Neuronal stem cell (in vitro differentiated cells): ENCODE measurements around the gene FHOD3.

Experiments used
- DNase-seq: peaks from one replicate; pipeline ENCODE4 v3.0.0-alpha.2; 2013; ENCODE audit warnings: low spot score
- H2AFZ ChIP-seq: one replicate; pipeline ENCODE4 v1.6.1; 2013; ENCODE audit warnings: mild to moderate bottlenecking, low read length, inconsistent platforms
- H2AK5ac ChIP-seq: 2 replicates; pipeline ENCODE4 v1.6.1; 2013; ENCODE audit warnings: low read depth, mild to moderate bottlenecking, inconsistent platforms, low read length, moderate library complexity, mixed read lengths
- H2BK120ac ChIP-seq: 2 replicates; pipeline ENCODE4 v1.6.1; 2013; ENCODE audit warnings: low read depth, mild to moderate bottlenecking, inconsistent platforms, low read length, moderate library complexity, mixed read lengths
- H2BK12ac ChIP-seq: one replicate; pipeline ENCODE4 v1.6.1; 2013; ENCODE audit warnings: low read length, inconsistent platforms
- H2BK15ac ChIP-seq: 2 replicates; pipeline ENCODE4 v1.6.1; 2013; ENCODE audit warnings: mild to moderate bottlenecking, low read length, inconsistent platforms, mixed read lengths
- H2BK5ac ChIP-seq: one replicate; pipeline ENCODE4 v1.6.1; 2013; ENCODE audit warnings: inconsistent platforms, mild to moderate bottlenecking, low read length, moderate library complexity
- H3K14ac ChIP-seq: one replicate; pipeline ENCODE4 v1.6.1; 2013; ENCODE audit warnings: low read length, inconsistent platforms
- H3K18ac ChIP-seq: 2 replicates; pipeline ENCODE4 v1.6.1; 2013; ENCODE audit warnings: low read length, inconsistent platforms
- H3K23ac ChIP-seq: 2 replicates; pipeline ENCODE4 v1.6.1; 2013; ENCODE audit warnings: low read depth, mild to moderate bottlenecking, mixed read lengths, low read length, inconsistent platforms; ENCODE audit not compliant: poor library complexity
- H3K27ac ChIP-seq: replicated peaks from 3 replicates; pipeline ENCODE4 v1.5.1; 2013; ENCODE audit warnings: low read length, inconsistent platforms
- H3K27me3 ChIP-seq, 3 experiments: 2 replicates each; pipeline ENCODE4 v1.6.1; 2013; ENCODE audit warnings: low read length in 3 of 3, mild to moderate bottlenecking in 2 of 3, inconsistent platforms in 1 of 3, low read depth in 1 of 3, mixed read lengths in 1 of 3, moderate library complexity in 1 of 3; ENCODE audit not compliant: control insufficient read depth in 3 of 3, insufficient read depth in 3 of 3
- H3K36me3 ChIP-seq, 2 donors: replicated peaks in 1 of 2; 2 replicates each; pipeline ENCODE4 v1.6.1; 2013; ENCODE audit warnings: low read length in 2 of 2; ENCODE audit not compliant: control insufficient read depth in 2 of 2, insufficient read depth in 2 of 2
- H3K4ac ChIP-seq: 2 replicates; pipeline ENCODE4 v1.6.1; 2013; ENCODE audit warnings: inconsistent platforms, mild to moderate bottlenecking, low read length, moderate library complexity
- H3K4me1 ChIP-seq, 2 donors: 1 replicate in 1 of 2; 2 replicates in 1 of 2; pipeline ENCODE4 v1.6.1; 2013; ENCODE audit warnings: low read length in 2 of 2, low read depth in 1 of 2; ENCODE audit not compliant: control insufficient read depth in 2 of 2, insufficient read depth in 1 of 2
- H3K4me2 ChIP-seq: one replicate; pipeline ENCODE4 v1.6.1; 2013; ENCODE audit warnings: mild to moderate bottlenecking, low read length, inconsistent platforms; ENCODE audit not compliant: insufficient read depth, poor library complexity, severe bottlenecking
- H3K4me3 ChIP-seq, 2 donors: 2 replicates each; pipeline ENCODE4 v1.5.1; 2013; ENCODE audit warnings: low read length in 2 of 2, mild to moderate bottlenecking in 2 of 2, inconsistent platforms in 1 of 2, moderate library complexity in 1 of 2
- H3K79me1 ChIP-seq: one replicate; pipeline ENCODE4 v1.6.1; 2013; ENCODE audit warnings: low read depth, mild to moderate bottlenecking, inconsistent platforms, low read length, moderate library complexity
- H3K9ac ChIP-seq: one replicate; pipeline ENCODE4 v1.6.1; 2013; ENCODE audit warnings: mild to moderate bottlenecking, low read depth, low read length, inconsistent platforms; ENCODE audit not compliant: poor library complexity
- H3K9me3 ChIP-seq, 2 donors: replicated peaks in 1 of 2; 2 replicates each; pipeline versions ENCODE3 to v1.6.1; 2013; ENCODE audit warnings: low read length in 2 of 2, mild to moderate bottlenecking in 2 of 2, inconsistent platforms in 1 of 2, low read depth in 1 of 2, mixed read lengths in 1 of 2, moderate library complexity in 1 of 2; ENCODE audit not compliant: control insufficient read depth in 2 of 2, insufficient read depth in 1 of 2
- H4K8ac ChIP-seq: one replicate; pipeline ENCODE4 v1.6.1; 2013; ENCODE audit warnings: low read depth, mild to moderate bottlenecking, inconsistent platforms, low read length, moderate library complexity
- H4K91ac ChIP-seq: one replicate; pipeline ENCODE4 v1.6.1; 2013; ENCODE audit warnings: low read length, low read depth, mild to moderate bottlenecking, inconsistent platforms; ENCODE audit not compliant: poor library complexity
- WGBS, 2 donors: extraction: QIAGEN DNeasy Blood & Tissue Kit; methylation state at CpG; one replicate each; pipeline ENCODE4 v1.1.7; 2013; ENCODE audit warnings: missing lambda C conversion rate in 2 of 2, mixed read lengths in 1 of 2; ENCODE audit not compliant: insufficient read length in 2 of 2, insufficient replicate concordance in 1 of 2; ENCODE audit errors: extremely low coverage in 2 of 2; 5-methylcytosine and 5-hydroxymethylcytosine counted together

The FHOD3 gene

GRCh38 chr18:36302676-36303075 is 5.2 kb downstream of the FHOD3 start:
- Histone ChIP-seq H2BK15ac (no peak overlapping the region), H3K18ac (no peak overlapping the region), H3K14ac (no peak overlapping the region), H2BK12ac (no peak overlapping the region), H3K23ac (no peak overlapping the region), H3K9me3 (peaks cover 0 to 15% of the 10 kb centered on the region in 2 donors), H4K91ac (no peak overlapping the region), H3K27me3 (no peaks in the 10 kb centered on the region), H2BK120ac (no peak overlapping the region), H2AK5ac (no peak overlapping the region), H2BK5ac (no peak overlapping the region), H3K9ac (no peak overlapping the region), H3K4me3 (no peak overlapping the region), H3K4me2 (no peak overlapping the region), H2AFZ (no peak overlapping the region), H3K79me1 (peaks cover 5% of the 10 kb centered on the region), H3K36me3 (peaks cover 0 to 29% of the 10 kb centered on the region in 2 donors), H3K4ac (no peak overlapping the region), H3K27ac (no peak overlapping the region), H3K4me1 (peaks cover 13 to 16% of the 10 kb centered on the region in 2 donors), H4K8ac (no peak overlapping the region)
- WGBS, 2 donors, result no CpG with 5 or more reads among the region's 2 CpGs
- DNase-seq, result no peak

GRCh38 chr18:36303211-36303844 is 5.8 kb downstream of the FHOD3 start:
- Histone ChIP-seq H3K23ac (no peak overlapping the region), H4K91ac (no peak overlapping the region), H3K9me3 (peaks cover 0 to 15% of the 10 kb centered on the region in 2 donors), H3K4me1 (peaks cover 13 to 16% of the 10 kb centered on the region in 2 donors), H3K79me1 (peaks cover 5% of the 10 kb centered on the region), H3K27ac (no peak overlapping the region), H3K4ac (no peak overlapping the region), H4K8ac (no peak overlapping the region), H2BK12ac (no peak overlapping the region), H2BK120ac (no peak overlapping the region), H3K4me2 (no peak overlapping the region), H3K36me3 (peaks cover 0 to 35% of the 10 kb centered on the region in 2 donors), H2AK5ac (no peak overlapping the region), H3K18ac (no peak overlapping the region), H3K14ac (no peak overlapping the region), H2AFZ (no peak overlapping the region), H3K9ac (no peak overlapping the region), H3K27me3 (no peaks in the 10 kb centered on the region), H2BK5ac (no peak overlapping the region), H3K4me3 (no peak overlapping the region), H2BK15ac (no peak overlapping the region)
- no CpG with 5 or more reads among the region's 6 CpGs for WGBS, 2 donors
- DNase-seq, result no peak

GRCh38 chr18:36304723-36305122 is 7.2 kb downstream of the FHOD3 start:
- Histone ChIP-seq H4K8ac (no peak overlapping the region), H3K23ac (no peak overlapping the region), H3K27me3 (no peaks in the 10 kb centered on the region), H2AFZ (no peak overlapping the region), H3K18ac (no peak overlapping the region), H3K14ac (no peak overlapping the region), H4K91ac (no peak overlapping the region), H3K4ac (no peak overlapping the region), H3K4me1 (peaks cover 6 to 16% of the 10 kb centered on the region in 2 donors), H2BK15ac (no peak overlapping the region), H3K79me1 (peaks cover 5% of the 10 kb centered on the region), H2BK5ac (no peak overlapping the region), H3K36me3 (peaks cover 0 to 39% of the 10 kb centered on the region in 2 donors), H3K9ac (no peak overlapping the region), H3K4me3 (no peak overlapping the region), H2BK120ac (no peak overlapping the region), H2BK12ac (no peak overlapping the region), H3K27ac (no peak overlapping the region), H3K4me2 (no peak overlapping the region), H2AK5ac (no peak overlapping the region), H3K9me3 (peaks cover 0 to 7% of the 10 kb centered on the region in 2 donors)
- no peak for DNase-seq
- WGBS, 2 donors, result no CpG with 5 or more reads among the region's 3 CpGs

GRCh38 chr18:36305375-36305774 is 7.9 kb downstream of the FHOD3 start:
- Histone ChIP-seq H2BK12ac (no peak overlapping the region), H3K4me1 (peaks cover 6 to 16% of the 10 kb centered on the region in 2 donors)

More at GRCh38 chr18:36305375-36305774, 7.9 kb downstream of the FHOD3 start:
- no peak overlapping the region for H4K91ac ChIP-seq
- peaks cover 0 to 35% of the 10 kb centered on the region in 2 donors for H3K36me3 ChIP-seq
- no peaks in the 10 kb centered on the region for H3K27me3 ChIP-seq
- H3K14ac ChIP-seq, result no peak overlapping the region
- no peak overlapping the region for H3K9ac ChIP-seq
- H3K4ac ChIP-seq, result no peak overlapping the region
- H2AFZ ChIP-seq, result no peak overlapping the region
- no peak overlapping the region for H2BK120ac ChIP-seq
- DNase-seq, result no peak
- no peak overlapping the region for H2BK5ac ChIP-seq
- H3K23ac ChIP-seq, result no peak overlapping the region
- no peak overlapping the region for H2AK5ac ChIP-seq
- peaks cover 7% of the 10 kb centered on the region for H3K79me1 ChIP-seq
- H3K27ac ChIP-seq, result no peak overlapping the region
- H4K8ac ChIP-seq, result no peak overlapping the region
- no peak overlapping the region for H2BK15ac ChIP-seq
- no peak overlapping the region for H3K18ac ChIP-seq
- H3K4me2 ChIP-seq, result no peak overlapping the region
- H3K4me3 ChIP-seq, result no peak overlapping the region
- peaks cover 0 to under 1% of the 10 kb centered on the region in 2 donors for H3K9me3 ChIP-seq
- no CpG with 5 or more reads among the region's 2 CpGs for WGBS, 2 donors
